OCI-LY7 (cell line): ENCODE data around the gene SECISBP2. TPM values are rescaled to one million over a fixed set of nuclear protein-coding genes. Genes with fewer than 3 reads are reported as not detected.

Experiments
- BruUV-seq: library from RNA; stranded (reverse); fragments of 400-500 nt; replicated peaks from 2 replicates; lab custom pipeline; 2021; lab: Mats Ljungman, UMichigan
- CTCF ChIA-PET: fragments of 300-600 bp; sonication (Branson Sonifier 250); formaldehyde crosslinking; loops from one replicate; lab custom pipeline; 2022; ENCODE audit warnings: antibody characterized with exemption; ENCODE audit not compliant: unreplicated experiment; lab: Charles Lee
- POLR2A ChIA-PET: fragments of 300-600 bp; sonication (Branson Sonifier 250); formaldehyde crosslinking; loops from one replicate; lab custom pipeline; 2022; ENCODE audit warnings: antibody characterized with exemption; lab: Charles Lee
- DNase-seq: peaks from one replicate; pipeline ENCODE4 v3.0.0-alpha.2; 2015; ENCODE audit warnings: low spot score
- H2AFZ ChIP-seq: fragments of 200-600 bp; sonication (generic), shearing (Covaris generic); 2 replicates; pipeline ENCODE4 v1.6.1; 2014; ENCODE audit warnings: mild to moderate bottlenecking, antibody characterized with exemption, low read length, moderate library complexity
- H3K27ac ChIP-seq: fragments of 200-600 bp; sonication (generic); 2 replicates; pipeline ENCODE4 v1.5.1; 2014; ENCODE audit warnings: mixed run types, low read depth, mild to moderate bottlenecking, moderate library complexity, low read length, inconsistent platforms; ENCODE audit not compliant: poor library complexity, severe bottlenecking
- H3K36me3 ChIP-seq: fragments of 200-600 bp; sonication (generic); 2 replicates; pipeline ENCODE4 v1.6.1; 2014; ENCODE audit warnings: mild to moderate bottlenecking, antibody characterized with exemption, low read length, moderate library complexity, mixed read lengths; ENCODE audit not compliant: insufficient read depth
- H3K4me1 ChIP-seq: fragments of 200-600 bp; sonication (generic); 2 replicates; pipeline ENCODE4 v1.5.1; 2014; ENCODE audit warnings: mild to moderate bottlenecking, low read length; ENCODE audit not compliant: insufficient read depth, poor library complexity, severe bottlenecking
- H3K4me2 ChIP-seq: fragments of 200-600 bp; sonication (generic); 2 replicates; pipeline ENCODE4 v1.6.1; 2014; ENCODE audit warnings: mild to moderate bottlenecking, low read length
- H3K4me3 ChIP-seq: fragments of 200-600 bp; sonication (generic); 2 replicates; pipeline ENCODE4 v1.5.1; 2014; ENCODE audit warnings: mild to moderate bottlenecking, low read depth, low read length; ENCODE audit not compliant: poor library complexity, severe bottlenecking
- H3K79me2 ChIP-seq: fragments of 200-600 bp; sonication (generic); 2 replicates; pipeline ENCODE4 v1.6.1; 2016; ENCODE audit warnings: low read depth, mild to moderate bottlenecking, low read length, moderate library complexity, mixed read lengths; ENCODE audit not compliant: insufficient read depth
- H3K9me2 ChIP-seq: fragments of 200-600 bp; sonication (generic); 2 replicates; pipeline ENCODE4 v1.6.1; 2016; ENCODE audit warnings: mild to moderate bottlenecking, low read length, mixed read lengths; ENCODE audit not compliant: insufficient read depth
- H3K9me3 ChIP-seq: fragments of 200-600 bp; sonication (generic); 2 replicates; pipeline ENCODE4 v1.6.1; 2014; ENCODE audit warnings: mild to moderate bottlenecking, mixed run types, low read length, mixed read lengths
- H4K20me1 ChIP-seq: fragments of 200-600 bp; sonication (generic); 2 replicates; pipeline ENCODE4 v1.6.1; 2014; ENCODE audit warnings: mild to moderate bottlenecking, antibody characterized with exemption, low read length, moderate library complexity, mixed read lengths; ENCODE audit not compliant: insufficient read depth
- EZH2phosphoT487 ChIP-seq: fragments of 200-600 bp; sonication (generic); IDR thresholded peaks from 2 replicates; pipeline ENCODE4 v1.6.1; 2018; ENCODE audit warnings: low read depth, borderline replicate concordance, mild to moderate bottlenecking, mixed run types, antibody characterized with exemption, low read length, moderate library complexity, mixed read lengths
- intact Hi-C: fragments of 100-400 bp; cut with micrococcal nuclease; formaldehyde crosslinking; loops from one replicate; pipeline ENCODE4 v1.10.0; 2022; ENCODE audit not compliant: unreplicated experiment
- total RNA-seq, 2 experiments: library from RNA; depleted of rRNA in 1 of 2; stranded (reverse); fragments of >200 nt in 1 of 2; shearing (Covaris generic) in 1 of 2; gene quantifications; 2 replicates each; pipeline ENCODE4 v1.2.3, GENCODE V29; 2014 to 2022
- TF ChIP-seq, protein P1 (sequence below): fragments of 200-600 bp; sonication (generic); conservative IDR thresholded peaks from 2 replicates; pipeline ENCODE4 v1.5.1; 2014; ENCODE audit warnings: mild to moderate bottlenecking, antibody characterized with exemption, low read length, moderate library complexity, mixed read lengths

SECISBP2 gene
- total RNA-seq, 2 experiments from 2014 or later, result 77.6 to 85.5 TPM

DNA sequence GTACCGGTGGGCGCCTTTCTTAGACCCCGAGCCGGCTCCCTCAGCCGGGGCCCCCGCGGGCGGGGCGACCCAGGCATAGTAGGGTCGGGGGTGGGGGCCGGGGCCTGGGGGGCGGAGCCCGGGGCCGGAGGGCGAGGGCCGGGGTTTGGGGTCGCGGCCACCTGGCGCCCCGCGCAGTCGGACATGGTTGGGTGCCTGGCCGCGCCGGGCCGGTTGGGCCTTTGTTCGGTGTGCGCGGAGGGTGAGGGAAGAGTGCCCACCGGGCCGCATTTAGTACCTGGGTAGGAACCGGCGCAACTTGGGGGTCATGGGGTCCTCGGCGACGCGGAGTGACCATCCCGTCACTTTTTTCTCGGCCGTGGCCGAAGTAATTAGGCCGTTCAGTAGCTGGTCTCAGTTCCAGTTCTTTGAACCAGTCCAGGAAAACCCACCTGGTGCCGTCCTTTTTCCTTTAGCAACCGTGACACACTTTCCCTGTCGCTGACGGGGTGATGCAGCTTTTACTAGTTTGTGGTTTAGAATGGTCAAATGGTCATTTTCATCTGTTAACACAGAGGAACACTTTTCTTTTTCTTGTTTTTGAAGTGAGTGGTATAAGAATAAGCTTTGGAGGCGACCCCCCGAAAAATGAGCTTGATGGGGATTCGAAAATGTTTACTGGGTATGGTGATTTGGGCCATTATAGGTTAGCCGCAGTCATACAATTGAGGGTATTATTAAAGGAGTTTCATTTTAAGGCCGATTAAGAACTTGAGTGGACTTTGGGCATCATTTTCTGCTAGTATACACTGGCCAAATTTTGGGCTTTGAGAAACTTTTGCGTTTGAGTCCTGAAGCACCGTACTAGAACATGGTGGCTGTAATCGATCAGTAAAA lies 6.7 kb upstream of the SECISBP2 start:
- POLR2A ChIA-PET, result no interaction called here
- CTCF ChIA-PET, result no interaction called here
- DNase-seq, result peak; percentile 47
- BruUV-seq, result no TSS peak
- no peaks in the 10 kb centered on the region for H3K9me3 ChIP-seq
- peak overlapping the region; percentile 100 for H3K4me3 ChIP-seq
- H3K9me2 ChIP-seq, result no peaks in the 10 kb centered on the region
- no peak for TF ChIP-seq EZH2phosphoT487
- TF ChIP-seq, protein P1, sequence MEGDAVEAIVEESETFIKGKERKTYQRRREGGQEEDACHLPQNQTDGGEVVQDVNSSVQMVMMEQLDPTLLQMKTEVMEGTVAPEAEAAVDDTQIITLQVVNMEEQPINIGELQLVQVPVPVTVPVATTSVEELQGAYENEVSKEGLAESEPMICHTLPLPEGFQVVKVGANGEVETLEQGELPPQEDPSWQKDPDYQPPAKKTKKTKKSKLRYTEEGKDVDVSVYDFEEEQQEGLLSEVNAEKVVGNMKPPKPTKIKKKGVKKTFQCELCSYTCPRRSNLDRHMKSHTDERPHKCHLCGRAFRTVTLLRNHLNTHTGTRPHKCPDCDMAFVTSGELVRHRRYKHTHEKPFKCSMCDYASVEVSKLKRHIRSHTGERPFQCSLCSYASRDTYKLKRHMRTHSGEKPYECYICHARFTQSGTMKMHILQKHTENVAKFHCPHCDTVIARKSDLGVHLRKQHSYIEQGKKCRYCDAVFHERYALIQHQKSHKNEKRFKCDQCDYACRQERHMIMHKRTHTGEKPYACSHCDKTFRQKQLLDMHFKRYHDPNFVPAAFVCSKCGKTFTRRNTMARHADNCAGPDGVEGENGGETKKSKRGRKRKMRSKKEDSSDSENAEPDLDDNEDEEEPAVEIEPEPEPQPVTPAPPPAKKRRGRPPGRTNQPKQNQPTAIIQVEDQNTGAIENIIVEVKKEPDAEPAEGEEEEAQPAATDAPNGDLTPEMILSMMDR, result no peak
- peak overlapping the region; percentile 88 for H3K27ac ChIP-seq
- intact Hi-C loops, result loop anchor here (5.0 to 10.0 kb wide), 2 partner anchors 924 to 1493 kb away; partner anchors contain the start of genes SPIN1 and SYK
- H3K4me1 ChIP-seq, result peaks cover 44% of the 10 kb centered on the region
- H2AFZ ChIP-seq, result no peak overlapping the region
- peaks cover 46% of the 10 kb centered on the region for H4K20me1 ChIP-seq
- H3K4me2 ChIP-seq, result peak overlapping the region; percentile 88
- H3K36me3 ChIP-seq, result peaks cover 63% of the 10 kb centered on the region
- peaks cover 69% of the 10 kb centered on the region for H3K79me2 ChIP-seq

DNA sequence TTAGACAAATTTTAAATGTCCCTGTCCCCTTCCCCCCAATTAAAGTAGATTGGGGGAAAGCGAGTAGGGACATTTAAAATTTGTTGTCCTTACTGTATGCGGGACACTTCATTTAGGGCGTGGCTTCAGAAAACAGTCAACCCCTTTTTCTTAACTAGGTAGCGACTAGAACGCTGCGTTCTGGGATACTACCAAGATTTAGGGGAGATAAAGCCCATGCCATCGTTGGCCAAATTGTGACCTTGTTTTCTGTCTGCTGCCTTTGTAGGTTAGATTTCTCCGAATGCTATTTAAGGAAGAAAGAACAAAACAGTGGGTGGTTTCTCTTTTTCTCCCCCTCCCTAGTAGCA lies 6.1 kb upstream of the SECISBP2 start:
- peaks cover 76% of the 10 kb centered on the region for H3K79me2 ChIP-seq

More for the DNA sequence above, 6.1 kb upstream of the SECISBP2 start:
- Histone ChIP-seq H4K20me1 (peaks cover 46% of the 10 kb centered on the region), H3K4me1 (peaks cover 49% of the 10 kb centered on the region), H2AFZ (no peak overlapping the region), H3K27ac (peak overlapping the region; percentile 88), H3K4me3 (peak overlapping the region; percentile 100), H3K36me3 (peaks cover 69% of the 10 kb centered on the region), H3K9me3 (no peaks in the 10 kb centered on the region), H3K4me2 (peak overlapping the region; percentile 88), H3K9me2 (no peaks in the 10 kb centered on the region)
- ChIA-PET CTCF (no interaction called here), POLR2A (no interaction called here)
- no TSS peak for BruUV-seq
- TF ChIP-seq, protein P1, result no peak
- TF ChIP-seq EZH2phosphoT487, result no peak
- peak; percentile 48 for DNase-seq
- intact Hi-C loops, result loop anchor here (5.0 to 10.0 kb wide), 2 partner anchors 925 to 1493 kb away; partner anchors contain the start of genes SPIN1 and SYK
